ENCODE results near the gene ARFGEF3. TPM values are rescaled to one million over a fixed set of nuclear protein-coding genes. Genes with fewer than 3 reads are reported as not detected.

The ARFGEF3 gene
- total RNA-seq, 1 donor = under 0.01 TPM

DNA sequence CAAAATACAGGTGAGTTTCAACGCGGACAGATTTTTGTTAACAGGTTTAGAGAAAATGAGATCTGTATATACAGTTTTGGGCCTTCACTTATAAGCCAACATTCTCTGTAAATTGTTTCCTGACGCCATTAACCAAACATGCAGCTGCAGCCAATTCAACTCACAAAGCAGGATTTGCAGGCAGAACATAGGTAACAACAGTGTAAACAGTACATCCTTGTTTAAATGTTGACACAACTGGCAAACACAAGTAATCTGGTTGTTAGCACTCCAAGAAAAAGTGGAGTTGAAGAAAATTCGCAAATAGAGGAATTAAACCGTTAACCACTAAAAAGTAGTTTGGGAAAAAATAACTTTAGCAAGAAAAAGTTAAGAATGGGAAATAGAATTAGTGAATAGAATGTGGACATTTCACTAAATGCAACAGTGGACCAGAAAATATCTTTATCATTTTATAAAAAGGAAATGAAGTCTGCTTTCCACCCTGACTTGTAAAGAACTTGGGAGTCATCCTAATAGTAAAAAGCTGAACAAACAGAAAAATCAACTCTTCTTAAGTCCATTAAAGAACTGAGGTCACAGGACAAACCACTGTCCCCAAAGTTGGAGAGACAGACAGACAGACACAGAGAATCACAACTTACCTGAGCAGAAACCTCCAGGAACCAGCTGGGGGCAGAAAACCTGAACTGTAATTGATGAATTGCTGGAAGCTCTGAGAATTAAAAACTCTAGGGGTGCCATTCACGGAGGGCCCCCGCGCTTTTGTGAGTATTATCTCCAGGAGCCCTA, 226.0 kb downstream of the ARFGEF3 start:
- peaks cover 10% of the 10 kb centered on the region for H3K27me3 ChIP-seq (ENCODE audit: insufficient read depth, low read length)
- TF ChIP-seq, protein P1, sequence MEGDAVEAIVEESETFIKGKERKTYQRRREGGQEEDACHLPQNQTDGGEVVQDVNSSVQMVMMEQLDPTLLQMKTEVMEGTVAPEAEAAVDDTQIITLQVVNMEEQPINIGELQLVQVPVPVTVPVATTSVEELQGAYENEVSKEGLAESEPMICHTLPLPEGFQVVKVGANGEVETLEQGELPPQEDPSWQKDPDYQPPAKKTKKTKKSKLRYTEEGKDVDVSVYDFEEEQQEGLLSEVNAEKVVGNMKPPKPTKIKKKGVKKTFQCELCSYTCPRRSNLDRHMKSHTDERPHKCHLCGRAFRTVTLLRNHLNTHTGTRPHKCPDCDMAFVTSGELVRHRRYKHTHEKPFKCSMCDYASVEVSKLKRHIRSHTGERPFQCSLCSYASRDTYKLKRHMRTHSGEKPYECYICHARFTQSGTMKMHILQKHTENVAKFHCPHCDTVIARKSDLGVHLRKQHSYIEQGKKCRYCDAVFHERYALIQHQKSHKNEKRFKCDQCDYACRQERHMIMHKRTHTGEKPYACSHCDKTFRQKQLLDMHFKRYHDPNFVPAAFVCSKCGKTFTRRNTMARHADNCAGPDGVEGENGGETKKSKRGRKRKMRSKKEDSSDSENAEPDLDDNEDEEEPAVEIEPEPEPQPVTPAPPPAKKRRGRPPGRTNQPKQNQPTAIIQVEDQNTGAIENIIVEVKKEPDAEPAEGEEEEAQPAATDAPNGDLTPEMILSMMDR (IDR thresholded peaks at IDR 0.05; ENCODE audit: extremely low read depth, low read depth, low read length) = no peak
- H2AFZ ChIP-seq (ENCODE audit: low read length) = no peak overlapping the region
- H4K20me1 ChIP-seq (ENCODE audit: insufficient read depth, low read length) = no peaks in the 10 kb centered on the region
- no peaks in the 10 kb centered on the region for H3K36me3 ChIP-seq (ENCODE audit: insufficient read depth, low read length)
- H3K27ac ChIP-seq (ENCODE audit: low read depth, low read length) = no peak overlapping the region
- no peaks in the 10 kb centered on the region for H3K79me2 ChIP-seq (ENCODE audit: insufficient read depth, low read length)
- no peak overlapping the region for H3K4me3 ChIP-seq (ENCODE audit: insufficient read depth, low read length)
- no peaks in the 10 kb centered on the region for H3K9me3 ChIP-seq (ENCODE audit: low read depth, low read length)
- no peaks in the 10 kb centered on the region for H3K4me1 ChIP-seq (ENCODE audit: insufficient read depth, low read length)
- H3K4me2 ChIP-seq (ENCODE audit: insufficient read depth, low read length) = no peak overlapping the region
- no peak for DNase-seq (ENCODE audit: insufficient read length, low spot score, missing footprints)

DNA sequence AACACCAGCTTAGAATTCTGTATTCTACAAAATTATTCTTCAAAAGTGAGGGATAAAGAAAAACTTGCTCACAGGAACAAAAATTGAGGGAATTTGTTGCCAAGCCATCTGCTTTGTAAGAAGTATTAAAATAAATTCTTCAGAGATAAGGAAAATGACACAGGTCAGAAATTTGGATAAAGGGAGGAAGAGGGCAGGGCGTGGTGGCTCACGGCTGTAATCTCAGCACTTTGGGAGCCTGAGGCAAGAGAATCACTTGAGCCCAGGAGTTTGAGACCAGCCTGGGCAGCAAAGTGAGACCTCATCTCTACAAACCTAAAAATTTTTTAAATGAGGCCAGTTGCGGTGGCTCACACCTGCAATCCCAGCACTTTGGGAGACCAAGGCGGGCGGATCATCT, 227.8 kb downstream of the ARFGEF3 start:
- H2AFZ ChIP-seq (ENCODE audit: low read length) = no peak overlapping the region
- H3K4me1 ChIP-seq (ENCODE audit: insufficient read depth, low read length) = no peaks in the 10 kb centered on the region
- no peaks in the 10 kb centered on the region for H3K9me3 ChIP-seq (ENCODE audit: low read depth, low read length)
- H4K20me1 ChIP-seq (ENCODE audit: insufficient read depth, low read length) = no peaks in the 10 kb centered on the region
- no peaks in the 10 kb centered on the region for H3K79me2 ChIP-seq (ENCODE audit: insufficient read depth, low read length)
- TF ChIP-seq, protein P1 (IDR thresholded peaks at IDR 0.05; ENCODE audit: extremely low read depth, low read depth, low read length) = no peak
- no peak for DNase-seq (ENCODE audit: insufficient read length, low spot score, missing footprints)
- peaks cover 10% of the 10 kb centered on the region for H3K27me3 ChIP-seq (ENCODE audit: insufficient read depth, low read length)
- no peak overlapping the region for H3K4me2 ChIP-seq (ENCODE audit: insufficient read depth, low read length)
- no peak overlapping the region for H3K4me3 ChIP-seq (ENCODE audit: insufficient read depth, low read length)
- H3K36me3 ChIP-seq (ENCODE audit: insufficient read depth, low read length) = no peaks in the 10 kb centered on the region
- H3K27ac ChIP-seq (ENCODE audit: low read depth, low read length) = no peak overlapping the region

Small RNAs within 50 kb of the gene (small RNA-seq; reads per million reads assigned to genes)
- gene AL031003.1 = not detected

Other genes with a start within 250 kb of the ARFGEF3 start
- gene PERP, start 54.5 kb upstream of the ARFGEF3 start, total RNA-seq = 7.7 and 8.3 TPM in 2 replicates
- gene PBOV1, start 56.6 kb downstream of the ARFGEF3 start, total RNA-seq = not detected in 2 replicates
- not detected in 2 replicates for gene SMIM28, start 216.0 kb downstream of the ARFGEF3 start, total RNA-seq
- 35.1 and 35.8 TPM in 2 replicates for gene HEBP2, start 242.3 kb downstream of the ARFGEF3 start, total RNA-seq